HG02870 (cell line): ENCODE data around the gene PHC3.
"Not testable (repeated sequence)": the region's sequence is repeated elsewhere in the genome, so short reads cannot be mapped to it uniquely, and the experiment has no call there.

Experiments
- ATAC-seq: cut with Tn5 transposase; IDR thresholded peaks from one replicate; pipeline ENCODE4 v1.9.1; 2021; ENCODE audit warnings: mild to moderate bottlenecking, moderate library complexity; ENCODE audit not compliant: unreplicated experiment

The PHC3 gene

GRCh38 chr3:170130532-170130931, 51.0 kb downstream of the PHC3 start:
- no peak for ATAC-seq

DNA sequence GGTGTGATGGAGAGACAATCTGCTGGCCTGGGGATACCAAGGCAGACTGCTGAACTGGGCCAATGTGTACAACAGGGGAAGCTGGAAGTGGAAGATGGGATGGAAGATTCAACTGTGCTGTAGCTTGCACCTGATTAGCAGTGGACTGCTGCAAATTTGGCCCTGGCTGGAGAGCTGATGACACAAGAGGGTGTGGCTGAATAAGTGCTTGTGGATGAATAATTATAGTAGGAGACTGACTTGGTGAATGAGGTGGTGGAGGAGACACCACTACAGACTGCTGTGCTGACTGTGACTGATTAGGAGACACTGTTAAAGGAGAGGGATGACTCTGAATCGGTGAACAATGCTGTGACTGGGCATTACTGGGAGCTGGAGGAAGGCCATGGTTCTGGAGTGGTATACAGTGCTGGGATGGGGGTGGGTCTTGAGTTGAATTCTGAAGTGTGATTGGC, 52.5 kb downstream of the PHC3 start:
- peak; percentile 57 for ATAC-seq

- peak; percentile 84 for ATAC-seq
Measured at GRCh38 chr3:170128259-170128976, 53.1 kb downstream of the PHC3 start.

DNA sequence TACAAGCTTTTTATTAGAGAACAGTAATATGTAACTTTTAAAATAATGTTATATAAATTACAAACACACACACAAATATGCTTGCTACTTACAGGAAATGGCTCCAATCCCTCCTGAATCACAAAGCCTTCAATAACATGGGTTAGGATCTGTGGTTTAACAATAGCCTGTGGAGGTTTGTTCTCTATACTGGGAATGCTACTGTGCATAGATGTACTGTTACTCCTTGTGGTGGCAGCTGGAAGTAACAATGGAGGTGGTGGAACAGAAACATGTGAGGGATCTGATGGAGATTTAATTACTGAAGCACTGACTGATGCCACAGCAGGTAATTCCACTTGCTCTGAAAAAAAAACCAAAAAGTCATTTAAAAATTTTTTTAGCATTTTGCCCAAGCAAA, 64.4 kb downstream of the PHC3 start:
- ATAC-seq = no peak

DNA sequence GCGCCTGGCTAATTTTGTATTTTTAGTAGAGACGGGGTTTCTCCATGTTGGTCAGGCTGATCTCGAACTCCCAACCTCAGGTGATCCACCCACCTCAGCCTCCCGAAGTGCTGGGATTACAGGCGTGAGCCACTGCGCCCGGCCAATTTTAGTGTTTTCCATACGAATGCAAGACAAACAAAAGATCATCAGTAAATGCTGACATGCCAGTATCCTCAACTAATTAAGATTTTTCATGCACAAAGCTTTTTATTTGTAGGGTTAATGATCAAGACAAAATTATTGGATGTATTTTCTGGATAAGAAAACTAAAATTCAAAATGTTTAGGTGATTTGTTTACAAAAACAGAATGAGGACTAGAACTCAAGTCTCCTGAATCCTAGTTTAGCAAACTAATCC, 67.4 kb downstream of the PHC3 start:
- ATAC-seq = not testable (repeated sequence)

- no peak for ATAC-seq
Measured at GRCh38 chr3:170111147-170111771, 70.3 kb downstream of the PHC3 start.

- ATAC-seq = no peak
Measured at GRCh38 chr3:170109579-170110293, 71.8 kb downstream of the PHC3 start.

GRCh38 chr3:170108955-170109354, 72.6 kb downstream of the PHC3 start:
- no peak for ATAC-seq

- ATAC-seq = no peak
Measured at GRCh38 chr3:170107941-170108340, 73.6 kb downstream of the PHC3 start.

DNA sequence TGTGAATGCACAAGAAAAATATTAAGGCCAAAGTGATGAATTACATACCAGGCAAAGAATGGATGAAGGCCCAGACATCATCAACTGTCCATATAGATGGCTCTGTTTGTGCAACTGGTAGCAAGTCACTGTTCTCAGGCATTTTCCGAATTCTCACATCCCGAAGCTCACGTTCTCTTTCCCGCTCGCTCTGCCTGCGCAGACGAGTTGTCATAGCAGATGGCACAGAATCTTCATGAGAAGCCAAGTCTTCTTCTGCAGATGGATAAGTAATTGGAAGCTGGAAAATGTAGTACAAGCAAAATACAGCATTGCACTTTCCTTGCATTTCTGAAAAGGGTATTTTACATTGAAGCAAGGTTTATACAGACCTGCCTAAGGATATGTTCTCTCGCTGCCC, 79.1 kb downstream of the PHC3 start:
- ATAC-seq = no peak

DNA sequence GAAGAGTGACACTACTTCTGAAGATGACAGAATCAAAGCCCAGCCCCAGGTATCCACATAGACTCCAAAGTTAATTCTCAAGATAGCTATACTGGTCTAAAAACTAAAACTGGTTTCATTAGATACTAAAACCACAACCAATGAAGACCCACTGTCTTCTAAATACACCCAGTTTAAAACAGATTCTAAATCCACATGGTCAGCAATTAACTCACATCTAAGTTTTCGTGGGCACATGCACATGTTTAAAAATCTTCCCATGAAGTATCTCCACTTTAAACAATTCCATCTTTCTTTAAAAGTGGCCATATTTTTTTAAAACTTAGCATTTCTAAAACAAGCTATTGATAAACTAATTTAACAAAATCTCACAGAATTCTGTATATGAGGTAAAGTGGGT, 80.6 kb downstream of the PHC3 start:
- no peak for ATAC-seq

- ATAC-seq = no peak
Measured at GRCh38 chr3:170098753-170099152, 82.8 kb downstream of the PHC3 start.

- ATAC-seq = peak; percentile 49
Measured at GRCh38 chr3:170096342-170096741, 85.2 kb downstream of the PHC3 start.

- no peak for ATAC-seq
Measured at GRCh38 chr3:170095771-170096170, 85.8 kb downstream of the PHC3 start.

- no peak for ATAC-seq
Measured at GRCh38 chr3:170092907-170093306, 88.6 kb downstream of the PHC3 start.

GRCh38 chr3:170090601-170090981, 90.9 kb downstream of the PHC3 start:
- ATAC-seq = no peak

DNA sequence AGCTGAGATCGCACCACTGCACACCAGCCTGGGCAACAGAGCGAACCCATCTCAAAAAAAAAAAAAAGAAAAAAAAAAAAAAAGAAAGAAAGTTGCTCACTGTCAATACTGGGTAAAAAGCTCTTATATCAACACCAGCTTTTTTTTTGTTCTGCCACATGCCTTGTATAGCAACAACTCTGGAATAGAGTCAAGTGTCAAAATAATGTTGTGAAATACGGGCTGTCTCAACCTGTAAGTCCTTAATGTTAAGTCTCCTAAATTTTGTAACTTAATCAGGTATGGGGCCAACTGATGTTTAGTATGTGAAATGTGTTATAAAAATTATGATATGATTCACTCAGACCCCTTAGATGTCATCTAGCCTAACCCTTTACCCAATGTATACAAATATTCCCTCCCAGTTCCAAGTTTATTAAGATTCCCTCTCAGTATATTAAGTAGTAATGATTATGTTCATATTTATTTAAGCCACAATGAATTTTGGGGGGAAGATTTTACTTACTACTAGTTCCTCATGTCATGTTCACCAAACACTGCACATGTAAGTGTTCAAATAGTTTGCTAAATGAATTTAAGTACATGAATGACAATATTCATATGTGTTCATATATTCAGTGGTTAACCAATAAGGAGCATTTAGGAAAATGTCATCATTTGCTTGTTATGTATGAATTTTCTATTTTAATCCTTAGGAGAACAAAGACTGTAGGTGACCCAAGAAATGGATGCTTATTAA, 91.5 kb downstream of the PHC3 start:
- no peak for ATAC-seq

- ATAC-seq = no peak
Measured at GRCh38 chr3:170085396-170085795, 96.1 kb downstream of the PHC3 start.

DNA sequence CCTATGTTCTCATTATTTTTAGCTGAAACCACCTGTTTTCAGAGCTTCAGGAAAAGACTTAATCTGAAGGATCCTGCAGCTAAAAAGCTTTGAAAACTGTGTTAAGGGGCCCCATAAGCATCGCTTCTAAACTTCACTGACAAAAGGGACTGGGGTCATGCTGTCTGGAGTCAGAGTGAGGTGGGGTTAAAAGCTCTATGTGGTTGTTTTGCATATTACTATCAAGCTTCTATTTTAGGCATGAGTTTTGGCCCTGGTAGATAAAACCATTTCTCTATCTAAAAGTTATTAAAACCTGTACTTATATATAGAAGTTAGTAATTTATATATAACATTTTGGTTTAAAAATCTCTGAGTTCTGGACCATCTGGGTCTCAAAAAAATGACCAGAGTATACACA, 98.2 kb downstream of the PHC3 start:
- no peak for ATAC-seq

GRCh38 chr3:170081079-170081741, 100.3 kb downstream of the PHC3 start:
- ATAC-seq = no peak

DNA sequence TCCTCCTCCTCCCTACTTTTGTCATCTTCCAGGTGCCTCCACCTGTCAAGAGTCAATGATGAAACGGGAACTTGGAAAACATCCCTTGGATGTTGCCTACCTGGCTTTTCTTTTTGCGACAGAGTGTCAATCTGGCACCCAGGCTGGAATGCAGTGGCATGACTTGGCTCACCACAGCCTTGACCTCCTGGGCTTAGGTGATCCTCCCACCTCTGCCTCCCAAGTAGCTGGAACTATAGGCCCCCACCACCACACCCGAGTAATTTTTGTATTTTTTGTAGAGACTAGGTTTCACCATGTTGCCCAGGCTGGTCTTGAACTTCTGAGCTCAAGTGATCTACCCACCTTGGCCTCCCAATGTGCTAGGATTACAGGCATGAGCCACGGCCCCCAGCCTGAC, 100.9 kb downstream of the PHC3 start:
- no peak for ATAC-seq
